OCI-LY7 (cell line): ENCODE results near the gene SPOCK1. TPM values are rescaled to one million over a fixed set of nuclear protein-coding genes. Genes with fewer than 3 reads are reported as not detected.

Experiments
- BruUV-seq: library from RNA; stranded (reverse); fragments of 400-500 nt; replicated peaks from 2 replicates; lab custom pipeline; 2021; lab: Mats Ljungman, UMichigan
- CTCF ChIA-PET: fragments of 300-600 bp; sonication (Branson Sonifier 250); formaldehyde crosslinking; loops from one replicate; lab custom pipeline; 2022; ENCODE audit warnings: antibody characterized with exemption; ENCODE audit not compliant: unreplicated experiment; lab: Charles Lee
- POLR2A ChIA-PET: fragments of 300-600 bp; sonication (Branson Sonifier 250); formaldehyde crosslinking; loops from one replicate; lab custom pipeline; 2022; ENCODE audit warnings: antibody characterized with exemption; lab: Charles Lee
- DNase-seq: peaks from one replicate; pipeline ENCODE4 v3.0.0-alpha.2; 2015; ENCODE audit warnings: low spot score
- H2AFZ ChIP-seq: fragments of 200-600 bp; sonication (generic), shearing (Covaris generic); 2 replicates; pipeline ENCODE4 v1.6.1; 2014; ENCODE audit warnings: mild to moderate bottlenecking, antibody characterized with exemption, low read length, moderate library complexity
- H3K27ac ChIP-seq: fragments of 200-600 bp; sonication (generic); 2 replicates; pipeline ENCODE4 v1.5.1; 2014; ENCODE audit warnings: mixed run types, low read depth, mild to moderate bottlenecking, moderate library complexity, low read length, inconsistent platforms; ENCODE audit not compliant: poor library complexity, severe bottlenecking
- H3K36me3 ChIP-seq: fragments of 200-600 bp; sonication (generic); 2 replicates; pipeline ENCODE4 v1.6.1; 2014; ENCODE audit warnings: mild to moderate bottlenecking, antibody characterized with exemption, low read length, moderate library complexity, mixed read lengths; ENCODE audit not compliant: insufficient read depth
- H3K4me1 ChIP-seq: fragments of 200-600 bp; sonication (generic); 2 replicates; pipeline ENCODE4 v1.5.1; 2014; ENCODE audit warnings: mild to moderate bottlenecking, low read length; ENCODE audit not compliant: insufficient read depth, poor library complexity, severe bottlenecking
- H3K4me2 ChIP-seq: fragments of 200-600 bp; sonication (generic); 2 replicates; pipeline ENCODE4 v1.6.1; 2014; ENCODE audit warnings: mild to moderate bottlenecking, low read length
- H3K4me3 ChIP-seq: fragments of 200-600 bp; sonication (generic); 2 replicates; pipeline ENCODE4 v1.5.1; 2014; ENCODE audit warnings: mild to moderate bottlenecking, low read depth, low read length; ENCODE audit not compliant: poor library complexity, severe bottlenecking
- H3K79me2 ChIP-seq: fragments of 200-600 bp; sonication (generic); 2 replicates; pipeline ENCODE4 v1.6.1; 2016; ENCODE audit warnings: low read depth, mild to moderate bottlenecking, low read length, moderate library complexity, mixed read lengths; ENCODE audit not compliant: insufficient read depth
- H3K9me2 ChIP-seq: fragments of 200-600 bp; sonication (generic); 2 replicates; pipeline ENCODE4 v1.6.1; 2016; ENCODE audit warnings: mild to moderate bottlenecking, low read length, mixed read lengths; ENCODE audit not compliant: insufficient read depth
- H3K9me3 ChIP-seq: fragments of 200-600 bp; sonication (generic); 2 replicates; pipeline ENCODE4 v1.6.1; 2014; ENCODE audit warnings: mild to moderate bottlenecking, mixed run types, low read length, mixed read lengths
- H4K20me1 ChIP-seq: fragments of 200-600 bp; sonication (generic); 2 replicates; pipeline ENCODE4 v1.6.1; 2014; ENCODE audit warnings: mild to moderate bottlenecking, antibody characterized with exemption, low read length, moderate library complexity, mixed read lengths; ENCODE audit not compliant: insufficient read depth
- CTCF ChIP-seq: fragments of 200-600 bp; sonication (generic); conservative IDR thresholded peaks from 2 replicates; pipeline ENCODE4 v1.5.1; 2014; ENCODE audit warnings: mild to moderate bottlenecking, antibody characterized with exemption, low read length, moderate library complexity, mixed read lengths
- EZH2phosphoT487 ChIP-seq: fragments of 200-600 bp; sonication (generic); IDR thresholded peaks from 2 replicates; pipeline ENCODE4 v1.6.1; 2018; ENCODE audit warnings: low read depth, borderline replicate concordance, mild to moderate bottlenecking, mixed run types, antibody characterized with exemption, low read length, moderate library complexity, mixed read lengths
- intact Hi-C: fragments of 100-400 bp; cut with micrococcal nuclease; formaldehyde crosslinking; loops from one replicate; pipeline ENCODE4 v1.10.0; 2022; ENCODE audit not compliant: unreplicated experiment
- total RNA-seq, 2 experiments: library from RNA; depleted of rRNA in 1 of 2; stranded (reverse); fragments of >200 nt in 1 of 2; shearing (Covaris generic) in 1 of 2; gene quantifications; 2 replicates each; pipeline ENCODE4 v1.2.3, GENCODE V29; 2014 to 2022

SPOCK1 gene
- total RNA-seq, 2 experiments from 2014 or later = 0.29 to 1.5 TPM

GRCh38 chr5:137113161-137113560, 386.0 kb downstream of the SPOCK1 start:
- no peak overlapping the region for H3K4me3 ChIP-seq

DNA sequence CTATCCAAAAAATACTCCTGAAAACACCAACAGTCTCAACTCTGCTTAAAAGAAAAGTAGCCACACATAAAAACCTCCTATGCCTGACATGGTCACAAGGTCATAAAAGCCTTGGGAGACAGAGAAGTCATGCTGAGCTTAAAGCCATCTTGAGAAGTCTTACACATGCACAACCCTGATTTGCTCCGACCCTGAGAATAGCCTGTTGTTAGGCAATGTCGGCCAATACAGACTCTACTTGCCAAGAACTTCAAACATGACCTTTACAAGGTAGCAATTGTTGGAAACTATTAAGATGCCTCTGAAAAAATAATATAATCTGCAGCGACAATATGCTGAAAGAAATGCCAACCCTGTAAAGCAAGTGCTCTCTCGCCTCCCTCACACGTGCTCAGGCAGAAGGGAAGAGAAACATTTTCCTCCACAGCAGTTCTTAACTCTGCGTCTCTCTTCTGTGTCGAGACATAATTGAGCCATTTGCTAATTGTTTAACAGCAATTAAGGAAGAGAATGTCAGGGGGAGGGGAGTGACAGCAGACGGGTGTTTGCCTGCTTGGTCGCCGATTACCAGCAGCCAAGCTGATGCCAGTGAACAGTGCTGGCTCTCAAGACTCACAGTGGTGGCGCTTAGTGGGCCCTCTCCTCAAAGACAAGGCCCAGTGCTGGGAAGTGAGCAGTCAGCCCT, 393.6 kb downstream of the SPOCK1 start:
- H3K27ac ChIP-seq = no peak overlapping the region
- H3K4me2 ChIP-seq = no peak overlapping the region
- H3K36me3 ChIP-seq = no peaks in the 10 kb centered on the region
- TF ChIP-seq CTCF (no peak), EZH2phosphoT487 (no peak)
- BruUV-seq = no TSS peak
- no peaks in the 10 kb centered on the region for H4K20me1 ChIP-seq
- H3K9me3 ChIP-seq = no peaks in the 10 kb centered on the region
- intact Hi-C loops = no loop called here
- H2AFZ ChIP-seq = no peak overlapping the region
- H3K9me2 ChIP-seq = no peaks in the 10 kb centered on the region
- no peak overlapping the region for H3K4me3 ChIP-seq
- DNase-seq = no peak
- CTCF ChIA-PET = no interaction called here
- H3K79me2 ChIP-seq = no peaks in the 10 kb centered on the region
- no peaks in the 10 kb centered on the region for H3K4me1 ChIP-seq
- POLR2A ChIA-PET = interaction anchor here (0.6 kb wide), 1 partner anchor 20 kb away, joined by 3 read pairs; no protein-coding TSS in a partner anchor

More at GRCh38 chr5:137113161-137113560, 386.0 kb downstream of the SPOCK1 start:
- Histone ChIP-seq H3K27ac (no peak overlapping the region), H3K79me2 (no peaks in the 10 kb centered on the region), H3K9me2 (no peaks in the 10 kb centered on the region), H3K4me2 (no peak overlapping the region), H3K4me1 (peaks cover 16% of the 10 kb centered on the region), H3K9me3 (no peaks in the 10 kb centered on the region), H2AFZ (no peak overlapping the region), H3K36me3 (no peaks in the 10 kb centered on the region), H4K20me1 (no peaks in the 10 kb centered on the region)
- TF ChIP-seq CTCF (no peak), EZH2phosphoT487 (no peak)
- DNase-seq = no peak
- ChIA-PET CTCF (no interaction called here), POLR2A (interaction anchor here (0.7 to 1.4 kb wide), 2 partner anchors 12 to 63 kb away, joined by 3 to 5 read pairs; no protein-coding TSS in a partner anchor)
- intact Hi-C loops = no loop called here
- BruUV-seq = no TSS peak

DNA sequence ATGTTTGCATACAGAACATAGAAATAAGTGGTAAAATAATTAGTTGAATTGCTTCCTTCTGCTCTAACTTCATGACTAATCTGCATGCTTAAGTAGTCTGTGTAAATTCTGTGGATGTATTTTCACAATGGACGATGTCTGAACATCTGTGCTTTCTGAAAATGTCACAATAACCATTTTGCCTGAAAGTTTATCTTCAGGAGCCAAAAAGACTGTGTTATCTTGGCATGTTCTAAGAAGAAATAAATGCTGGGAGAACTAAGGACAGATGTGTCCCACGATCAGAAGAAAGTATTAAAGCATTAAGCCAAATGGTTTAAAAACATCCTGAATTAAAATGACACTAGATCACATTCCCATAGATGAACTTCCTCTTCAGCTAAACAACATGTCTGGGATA, 397.6 kb downstream of the SPOCK1 start:
- intact Hi-C loops = no loop called here
- CTCF ChIA-PET = no interaction called here

More for the DNA sequence above, 397.6 kb downstream of the SPOCK1 start:
- Histone ChIP-seq H4K20me1 (no peaks in the 10 kb centered on the region), H3K4me1 (no peaks in the 10 kb centered on the region), H3K36me3 (no peaks in the 10 kb centered on the region), H3K4me3 (no peak overlapping the region), H3K9me2 (no peaks in the 10 kb centered on the region), H3K79me2 (no peaks in the 10 kb centered on the region), H3K27ac (no peak overlapping the region), H3K4me2 (no peak overlapping the region), H2AFZ (no peak overlapping the region), H3K9me3 (no peaks in the 10 kb centered on the region)
- TF ChIP-seq EZH2phosphoT487 (no peak), CTCF (no peak)
- DNase-seq = no peak
- POLR2A ChIA-PET = no interaction called here
- no TSS peak for BruUV-seq
